Measurements from ENCODE around the gene HTR1D.

HTR1D gene

GRCh38 chr1:23184212-23184934 lies 32.9 kb downstream of the HTR1D start:
- DNase-seq: no peak

GRCh38 chr1:23179862-23180261 lies 37.4 kb downstream of the HTR1D start:
- no peak for DNase-seq

- DNase-seq: no peak
Measured at GRCh38 chr1:23178950-23179349, 38.4 kb downstream of the HTR1D start.

GRCh38 chr1:23178414-23178813 lies 38.9 kb downstream of the HTR1D start:
- no peak for DNase-seq

- peak; percentile 56 for DNase-seq
Measured at GRCh38 chr1:23177438-23178380, 39.6 kb downstream of the HTR1D start.

- no peak for DNase-seq
Measured at GRCh38 chr1:23177031-23177430, 40.3 kb downstream of the HTR1D start.

- DNase-seq: no peak
Measured at GRCh38 chr1:23174426-23175110, 42.7 kb downstream of the HTR1D start.

- DNase-seq: no peak
Measured at GRCh38 chr1:23171181-23171755, 46.0 kb downstream of the HTR1D start.

- DNase-seq: peak; percentile 13
Measured at GRCh38 chr1:23169727-23170335, 47.5 kb downstream of the HTR1D start.

- DNase-seq: no peak
Measured at GRCh38 chr1:23169195-23169575, 48.1 kb downstream of the HTR1D start.

GRCh38 chr1:23168445-23169194 lies 48.7 kb downstream of the HTR1D start, which contains the start of gene LUZP1:
TSS of gene LUZP1 (minus strand) at chr1:23168856.
- DNase-seq: peak; percentile 87

- peak; percentile 15 for DNase-seq
Measured at GRCh38 chr1:23168079-23168444, 49.2 kb downstream of the HTR1D start.

- peak; percentile 15 for DNase-seq
Measured at GRCh38 chr1:23167353-23168078, 49.8 kb downstream of the HTR1D start.

GRCh38 chr1:23166854-23167253 lies 50.4 kb downstream of the HTR1D start:
- DNase-seq: no peak

- no peak for DNase-seq
Measured at GRCh38 chr1:23163395-23163794, 53.9 kb downstream of the HTR1D start.

GRCh38 chr1:23159963-23160877 lies 57.1 kb downstream of the HTR1D start:
- no peak for DNase-seq

GRCh38 chr1:23156940-23157339 lies 60.4 kb downstream of the HTR1D start:
- DNase-seq: no peak

- DNase-seq: no peak
Measured at GRCh38 chr1:23152966-23153684, 64.2 kb downstream of the HTR1D start.

- no peak for DNase-seq
Measured at GRCh38 chr1:23150742-23151141, 66.6 kb downstream of the HTR1D start.
